ENCODE results near the gene CCT6B.

The CCT6B gene

DNA sequence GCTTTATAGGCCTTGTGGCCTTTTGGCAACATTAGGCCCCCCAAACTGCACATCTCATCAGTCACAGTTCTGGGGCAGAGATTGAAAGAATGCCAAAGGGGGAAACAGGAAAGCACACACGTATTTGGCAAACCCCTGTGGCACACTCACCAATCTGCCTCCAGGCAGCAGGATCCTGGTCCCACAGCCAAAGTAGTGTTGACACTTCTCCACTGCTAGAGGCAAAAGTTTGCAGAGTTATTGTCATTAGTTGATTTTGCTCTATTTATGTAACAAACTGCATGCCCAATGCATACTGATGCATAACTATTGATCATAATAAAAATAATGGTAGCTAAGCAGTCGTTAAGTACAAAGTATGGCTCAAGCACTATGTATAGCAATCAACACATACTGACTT, 45.1 kb downstream of the CCT6B start:
- Histone ChIP-seq H3K27ac (ENCODE audit: low read depth, low read length) (no peak overlapping the region), H3K27me3 (ENCODE audit: insufficient read depth, low read length) (no peaks in the 10 kb centered on the region), H3K9me3 (ENCODE audit: insufficient read depth, low read depth, low read length) (no peaks in the 10 kb centered on the region), H3K9ac (ENCODE audit: low read depth, low read length) (no peak overlapping the region), H3K36me3 (ENCODE audit: insufficient read depth, low read length) (no peaks in the 10 kb centered on the region), H3K4me1 (ENCODE audit: insufficient read depth, low read length) (no peaks in the 10 kb centered on the region), H3K4me3 (ENCODE audit: low read length) (no peak overlapping the region)
- WGBS, result 76% methylated on average over 1 of the region's 2 CpGs

DNA sequence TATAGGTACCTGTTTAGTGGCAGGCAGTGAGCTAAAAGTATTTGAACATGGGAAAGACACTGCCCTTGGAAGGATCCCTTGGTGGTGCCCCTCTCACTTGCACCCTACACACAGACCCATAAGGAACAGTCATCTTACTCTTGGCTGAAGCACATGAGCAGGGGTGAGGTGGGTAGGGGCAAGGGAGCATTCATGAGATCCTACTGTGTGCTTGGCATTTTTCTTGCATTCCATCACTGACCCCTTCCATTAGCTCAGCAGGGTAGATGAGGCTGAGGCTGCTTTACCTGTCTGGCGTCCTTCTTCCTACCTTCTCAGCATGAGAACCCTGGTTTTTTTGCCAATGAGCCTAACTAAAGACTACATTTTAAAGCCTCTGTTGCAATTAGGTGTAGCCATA, 48.3 kb downstream of the CCT6B start:
- H3K36me3 ChIP-seq (ENCODE audit: insufficient read depth, low read length), result no peaks in the 10 kb centered on the region
- H3K4me3 ChIP-seq (ENCODE audit: low read length), result no peak overlapping the region
- 43% methylated on average over 1 of the region's 1 CpG for WGBS
- no peak overlapping the region for H3K27ac ChIP-seq (ENCODE audit: low read depth, low read length)
- no peak overlapping the region for H3K9ac ChIP-seq (ENCODE audit: low read depth, low read length)
- H3K27me3 ChIP-seq (ENCODE audit: insufficient read depth, low read length), result no peaks in the 10 kb centered on the region
- no peaks in the 10 kb centered on the region for H3K9me3 ChIP-seq (ENCODE audit: insufficient read depth, low read depth, low read length)
- H3K4me1 ChIP-seq (ENCODE audit: insufficient read depth, low read length), result no peaks in the 10 kb centered on the region

DNA sequence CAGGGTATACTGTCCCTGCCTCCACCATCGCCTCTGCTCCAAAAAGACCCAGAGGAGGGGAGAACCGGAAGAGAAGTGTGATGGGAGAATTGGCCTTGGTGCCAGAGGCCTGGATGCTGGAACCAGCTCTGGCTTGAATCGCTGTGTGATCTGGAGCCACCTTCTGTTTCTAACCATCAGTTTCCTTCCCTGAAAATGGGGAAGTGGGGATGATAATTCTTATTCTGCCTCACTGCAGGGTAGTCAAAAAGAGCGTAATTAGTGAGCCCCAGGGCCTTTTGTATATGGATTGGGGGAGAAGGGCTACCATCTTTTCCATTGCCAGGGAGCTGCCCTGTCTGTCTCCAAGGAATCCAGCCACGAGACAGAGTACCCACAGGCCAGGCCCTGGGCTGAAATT, 52.2 kb downstream of the CCT6B start:
- H3K36me3 ChIP-seq (ENCODE audit: insufficient read depth, low read length), result no peaks in the 10 kb centered on the region
- H3K9ac ChIP-seq (ENCODE audit: low read depth, low read length), result no peak overlapping the region
- H3K4me1 ChIP-seq (ENCODE audit: insufficient read depth, low read length), result no peaks in the 10 kb centered on the region
- H3K27me3 ChIP-seq (ENCODE audit: insufficient read depth, low read length), result no peaks in the 10 kb centered on the region
- H3K9me3 ChIP-seq (ENCODE audit: insufficient read depth, low read depth, low read length), result no peaks in the 10 kb centered on the region
- H3K27ac ChIP-seq (ENCODE audit: low read depth, low read length), result no peak overlapping the region
- H3K4me3 ChIP-seq (ENCODE audit: low read length), result no peak overlapping the region
- 96% methylated on average over 5 of the region's 5 CpGs for WGBS

DNA sequence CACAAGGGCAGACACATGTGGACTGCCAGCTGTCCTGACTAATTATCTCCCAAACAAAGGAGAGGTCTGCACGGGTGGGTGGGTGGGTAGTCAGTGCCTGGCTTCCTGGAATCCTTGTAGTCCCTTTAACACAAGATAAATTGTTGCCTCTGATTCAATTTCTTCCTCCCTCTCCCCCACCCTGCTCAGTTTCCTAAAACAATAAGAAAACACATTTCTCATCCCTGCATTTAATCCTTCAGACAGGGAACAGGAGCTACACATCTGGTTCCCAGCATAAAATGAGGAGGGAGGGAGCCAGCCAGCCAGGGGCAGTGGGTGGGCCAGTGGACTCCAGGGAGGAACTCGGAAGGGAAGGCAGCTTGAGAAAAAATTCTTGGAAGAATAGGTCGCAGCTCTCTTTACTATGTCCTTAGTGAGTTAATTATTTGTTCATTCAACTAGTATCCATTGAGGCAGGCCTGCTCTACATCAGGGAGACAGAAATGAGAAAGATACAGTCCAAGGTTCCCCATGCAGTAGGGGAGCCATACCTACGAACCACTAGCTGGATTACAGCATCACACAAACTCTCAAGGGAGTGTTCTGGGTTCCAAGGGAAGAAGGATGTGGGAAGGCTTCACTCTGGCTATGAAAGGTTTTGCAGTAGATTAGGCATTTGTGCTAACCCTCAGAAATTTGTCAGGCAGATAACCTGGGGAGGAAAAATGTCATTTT, 58.3 kb downstream of the CCT6B start:
- Histone ChIP-seq H3K4me1 (ENCODE audit: insufficient read depth, low read length) (no peaks in the 10 kb centered on the region), H3K9ac (ENCODE audit: low read depth, low read length) (no peak overlapping the region), H3K27ac (ENCODE audit: low read depth, low read length) (no peak overlapping the region), H3K4me3 (ENCODE audit: low read length) (no peak overlapping the region), H3K9me3 (ENCODE audit: insufficient read depth, low read depth, low read length) (no peaks in the 10 kb centered on the region), H3K27me3 (ENCODE audit: insufficient read depth, low read length) (no peaks in the 10 kb centered on the region), H3K36me3 (ENCODE audit: insufficient read depth, low read length) (no peaks in the 10 kb centered on the region)
- 67% methylated on average over 4 of the region's 4 CpGs for WGBS

DNA sequence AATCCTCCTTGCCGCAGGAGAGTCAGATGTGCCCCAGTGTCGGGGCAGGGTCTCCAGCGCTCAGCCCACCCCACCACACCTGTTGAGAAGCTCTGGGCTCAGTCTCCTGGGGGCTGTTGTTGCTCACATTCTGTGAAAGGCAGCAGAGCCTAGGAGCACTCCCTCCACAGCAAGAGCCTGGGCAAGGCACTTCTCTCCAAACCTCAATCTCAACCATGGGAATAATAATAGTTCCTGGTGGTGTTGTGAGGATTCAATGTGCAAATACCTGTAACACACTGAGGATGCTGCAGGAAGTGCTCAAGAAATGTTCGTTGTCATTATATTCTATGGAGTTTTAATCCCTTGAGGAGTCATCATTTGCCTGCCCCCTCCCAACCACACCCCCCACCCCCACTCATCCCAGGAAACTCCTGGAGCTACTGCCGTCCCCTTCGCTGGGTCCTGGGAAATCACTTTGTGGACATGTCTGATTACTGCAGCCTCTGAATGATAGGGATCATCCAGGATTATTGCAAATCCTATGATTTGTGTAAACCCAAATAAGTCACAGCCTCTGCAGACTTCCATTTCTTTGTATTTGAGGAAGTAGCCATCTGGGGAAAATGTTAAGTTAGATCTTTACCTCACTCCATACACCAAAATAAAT, 61.5 kb downstream of the CCT6B start:
- 87% methylated on average over 5 of the region's 6 CpGs for WGBS
- Histone ChIP-seq H3K27me3 (ENCODE audit: insufficient read depth, low read length) (peaks cover 5% of the 10 kb centered on the region; the same call in 1 of the 2 replicates), H3K9ac (ENCODE audit: low read depth, low read length) (no peak overlapping the region), H3K27ac (ENCODE audit: low read depth, low read length) (no peak overlapping the region), H3K9me3 (ENCODE audit: insufficient read depth, low read depth, low read length) (no peaks in the 10 kb centered on the region), H3K4me3 (ENCODE audit: low read length) (no peak overlapping the region), H3K4me1 (ENCODE audit: insufficient read depth, low read length) (no peaks in the 10 kb centered on the region), H3K36me3 (ENCODE audit: insufficient read depth, low read length) (no peaks in the 10 kb centered on the region)

DNA sequence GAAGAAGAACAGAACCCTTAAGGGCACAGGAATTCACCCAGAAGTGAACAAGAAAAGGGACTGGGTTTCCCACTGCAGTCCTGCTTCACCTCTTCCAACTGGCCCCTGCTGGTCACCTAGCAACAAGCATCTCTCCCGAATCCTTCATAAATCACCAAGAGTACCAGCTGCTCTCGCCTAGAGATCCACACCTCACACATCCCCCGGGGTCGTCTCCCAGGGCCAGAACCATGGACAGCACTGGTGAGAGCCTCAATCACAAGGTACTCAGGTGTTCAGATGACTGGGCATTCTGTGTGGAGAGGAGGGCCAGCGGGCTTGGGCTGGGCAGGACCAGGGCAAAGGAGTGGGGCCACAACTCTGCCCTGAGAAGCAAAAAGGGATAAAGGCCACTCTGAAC, 65.9 kb downstream of the CCT6B start:
- H3K4me3 ChIP-seq (ENCODE audit: low read length), result no peak overlapping the region
- H3K4me1 ChIP-seq (ENCODE audit: insufficient read depth, low read length), result no peaks in the 10 kb centered on the region
- no peaks in the 10 kb centered on the region for H3K9me3 ChIP-seq (ENCODE audit: insufficient read depth, low read depth, low read length)
- no peak overlapping the region for H3K27ac ChIP-seq (ENCODE audit: low read depth, low read length)
- H3K36me3 ChIP-seq (ENCODE audit: insufficient read depth, low read length), result no peaks in the 10 kb centered on the region
- no peak overlapping the region for H3K9ac ChIP-seq (ENCODE audit: low read depth, low read length)
- peaks cover 5% of the 10 kb centered on the region; the same call in 1 of the 2 replicates for H3K27me3 ChIP-seq (ENCODE audit: insufficient read depth, low read length)
- 37% methylated on average over 5 of the region's 5 CpGs for WGBS

DNA sequence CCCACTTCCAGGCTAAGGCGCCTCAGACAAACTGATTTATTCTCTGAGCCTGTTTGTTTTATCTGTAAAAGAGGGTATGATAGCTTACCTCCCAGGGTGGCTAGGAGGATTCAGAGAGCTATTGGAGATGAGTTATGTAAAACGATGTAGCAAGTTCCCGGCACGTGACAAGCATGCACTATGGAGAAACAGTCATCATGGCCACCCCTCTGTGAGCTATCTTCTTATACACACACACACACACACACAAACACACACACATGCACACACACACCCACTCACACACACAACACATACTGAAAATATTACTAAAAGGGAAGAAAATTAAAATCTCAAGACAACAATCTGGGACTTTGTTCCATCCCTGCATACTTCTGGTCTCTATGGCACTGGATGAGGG, 66.3 kb downstream of the CCT6B start:
- Histone ChIP-seq H3K9me3 (ENCODE audit: insufficient read depth, low read depth, low read length) (no peaks in the 10 kb centered on the region), H3K4me1 (ENCODE audit: insufficient read depth, low read length) (no peaks in the 10 kb centered on the region), H3K27ac (ENCODE audit: low read depth, low read length) (no peak overlapping the region), H3K27me3 (ENCODE audit: insufficient read depth, low read length) (peaks cover 5% of the 10 kb centered on the region; the same call in 1 of the 2 replicates), H3K4me3 (ENCODE audit: low read length) (no peak overlapping the region), H3K36me3 (ENCODE audit: insufficient read depth, low read length) (no peaks in the 10 kb centered on the region), H3K9ac (ENCODE audit: low read depth, low read length) (no peak overlapping the region)
- 90% methylated on average over 4 of the region's 4 CpGs for WGBS

DNA sequence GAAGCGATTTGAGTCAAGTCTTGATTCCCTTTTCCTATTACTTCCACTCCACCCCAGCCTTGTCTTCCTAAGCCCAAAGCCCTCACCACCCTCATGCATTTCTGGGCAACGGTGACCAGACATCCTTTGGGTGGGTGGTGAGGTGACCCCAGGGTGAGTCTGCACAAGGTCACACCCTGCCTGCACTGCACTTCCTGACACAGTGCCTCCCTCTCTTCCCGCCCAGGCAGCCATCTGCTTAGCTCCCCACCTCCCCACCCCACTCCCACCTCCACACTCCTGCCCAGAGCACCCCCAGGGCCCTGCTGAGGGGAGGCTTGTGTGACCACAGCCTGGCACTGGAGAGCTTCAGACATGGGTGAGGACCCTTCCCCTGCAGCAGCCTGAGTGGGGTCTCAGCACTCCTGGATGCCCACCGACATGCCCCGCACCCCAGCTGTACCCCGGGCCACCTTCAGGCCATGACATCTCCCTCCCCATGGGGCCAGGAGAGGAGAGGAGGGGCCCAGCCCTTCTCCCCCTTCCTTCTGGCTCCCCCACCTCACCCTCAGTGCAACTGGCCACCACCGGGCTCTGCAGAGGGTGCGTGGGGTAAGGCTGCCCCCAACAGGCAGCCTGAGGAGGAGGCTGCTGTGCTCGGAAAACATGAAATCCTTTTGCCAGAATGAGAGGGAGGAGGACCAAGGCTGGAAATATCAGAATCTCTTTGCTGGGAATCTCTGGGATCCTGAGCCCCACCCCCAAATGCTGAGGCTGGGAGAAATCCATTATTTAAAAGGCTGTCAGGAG, 68.6 kb downstream of the CCT6B start:
- Histone ChIP-seq H3K4me3 (ENCODE audit: low read length) (no peak overlapping the region), H3K27me3 (ENCODE audit: insufficient read depth, low read length) (peaks cover 5% of the 10 kb centered on the region; the same call in 1 of the 2 replicates), H3K9ac (ENCODE audit: low read depth, low read length) (no peak overlapping the region), H3K9me3 (ENCODE audit: insufficient read depth, low read depth, low read length) (no peaks in the 10 kb centered on the region), H3K36me3 (ENCODE audit: insufficient read depth, low read length) (no peaks in the 10 kb centered on the region), H3K27ac (ENCODE audit: low read depth, low read length) (no peak overlapping the region), H3K4me1 (ENCODE audit: insufficient read depth, low read length) (no peaks in the 10 kb centered on the region)
- WGBS, result 44% methylated on average over 9 of the region's 9 CpGs

DNA sequence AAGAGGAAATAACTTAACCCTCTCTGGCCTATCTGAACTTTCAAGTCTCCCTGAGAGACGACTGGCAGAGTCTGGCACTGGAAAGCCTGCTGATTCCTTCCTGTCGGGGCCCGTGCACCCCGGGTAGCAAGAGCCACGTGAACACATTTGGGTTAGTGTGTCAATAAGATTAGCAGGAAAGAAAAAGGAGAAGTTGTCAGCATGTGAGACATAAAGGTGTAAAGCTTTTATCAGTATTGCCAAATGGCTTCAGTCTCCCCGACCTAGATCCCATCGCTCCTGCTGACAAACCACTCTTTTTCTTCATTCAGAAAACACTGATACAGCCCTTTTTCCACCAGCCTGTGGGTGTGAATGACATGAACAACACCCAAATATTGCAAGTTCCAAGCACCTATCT, 74.4 kb downstream of the CCT6B start:
- H3K27me3 ChIP-seq (ENCODE audit: insufficient read depth, low read length), result no peaks in the 10 kb centered on the region
- H3K4me1 ChIP-seq (ENCODE audit: insufficient read depth, low read length), result peaks cover 16% of the 10 kb centered on the region
- H3K36me3 ChIP-seq (ENCODE audit: insufficient read depth, low read length), result no peaks in the 10 kb centered on the region
- no peaks in the 10 kb centered on the region for H3K9me3 ChIP-seq (ENCODE audit: insufficient read depth, low read depth, low read length)
- no peak overlapping the region for H3K4me3 ChIP-seq (ENCODE audit: low read length)
- H3K9ac ChIP-seq (ENCODE audit: low read depth, low read length), result no peak overlapping the region
- no peak overlapping the region for H3K27ac ChIP-seq (ENCODE audit: low read depth, low read length)
- WGBS, result 65% methylated on average over 7 of the region's 7 CpGs

DNA sequence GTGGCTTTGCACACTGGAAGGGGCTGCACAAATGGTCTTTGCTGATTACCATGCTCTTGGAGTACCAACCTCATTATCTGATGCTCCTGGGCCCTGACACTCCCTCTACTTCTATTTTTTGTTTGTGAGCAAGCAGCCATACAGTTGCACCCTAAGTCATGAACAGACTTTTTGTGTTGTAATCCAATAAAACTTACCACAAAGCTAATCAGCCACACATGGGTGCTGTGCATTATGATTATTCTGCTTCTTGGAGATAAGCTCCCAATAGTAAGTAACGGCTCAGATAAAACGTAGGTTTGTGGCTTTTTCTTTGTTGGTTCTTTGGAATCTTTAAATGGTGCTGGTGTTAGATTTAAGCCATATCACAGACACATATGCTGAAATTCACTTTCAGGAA, 76.2 kb downstream of the CCT6B start:
- Histone ChIP-seq H3K4me1 (ENCODE audit: insufficient read depth, low read length) (peaks cover 16% of the 10 kb centered on the region), H3K9me3 (ENCODE audit: insufficient read depth, low read depth, low read length) (no peaks in the 10 kb centered on the region), H3K4me3 (ENCODE audit: low read length) (no peak overlapping the region), H3K27ac (ENCODE audit: low read depth, low read length) (no peak overlapping the region), H3K9ac (ENCODE audit: low read depth, low read length) (no peak overlapping the region), H3K36me3 (ENCODE audit: insufficient read depth, low read length) (no peaks in the 10 kb centered on the region), H3K27me3 (ENCODE audit: insufficient read depth, low read length) (no peaks in the 10 kb centered on the region)
- WGBS, result 94% methylated on average over 2 of the region's 2 CpGs

DNA sequence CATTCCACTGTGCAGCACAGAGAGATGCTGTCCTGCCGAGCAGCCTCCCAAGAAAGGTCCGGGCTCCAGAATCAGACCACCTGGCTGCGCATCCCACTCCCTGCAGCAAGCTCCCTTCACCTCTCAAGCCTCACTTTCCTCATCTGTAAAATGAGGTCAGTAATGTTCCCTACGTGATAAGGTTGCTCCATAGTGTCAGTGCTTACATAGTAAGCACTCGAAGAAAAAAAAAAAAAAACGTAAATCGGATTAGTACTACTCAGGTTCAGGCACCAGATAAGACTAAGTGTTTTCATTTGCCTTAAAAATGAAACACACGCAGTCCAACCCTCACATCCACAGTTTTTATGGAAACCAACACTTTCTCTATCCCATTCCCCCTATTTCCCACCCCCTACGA, 76.7 kb downstream of the CCT6B start:
- WGBS, result 91% methylated on average over 9 of the region's 9 CpGs
- no peaks in the 10 kb centered on the region for H3K36me3 ChIP-seq (ENCODE audit: insufficient read depth, low read length)
- H3K4me3 ChIP-seq (ENCODE audit: low read length), result no peak overlapping the region
- H3K27me3 ChIP-seq (ENCODE audit: insufficient read depth, low read length), result no peaks in the 10 kb centered on the region
- H3K9me3 ChIP-seq (ENCODE audit: insufficient read depth, low read depth, low read length), result no peaks in the 10 kb centered on the region
- H3K4me1 ChIP-seq (ENCODE audit: insufficient read depth, low read length), result peaks cover 16% of the 10 kb centered on the region
- H3K9ac ChIP-seq (ENCODE audit: low read depth, low read length), result no peak overlapping the region
- no peak overlapping the region for H3K27ac ChIP-seq (ENCODE audit: low read depth, low read length)

All from HUES64 (cell line).